WTC11 (cell line): ENCODE measurements around the gene SRPK3.

ENCODE experiments used
- CREM ChIP-seq: sonication (generic); formaldehyde crosslinking; IDR thresholded peaks from 2 replicates; pipeline ENCODE4 v1.8.1; 2022; ENCODE audit warnings: mild to moderate bottlenecking, missing genetic modification reagents, moderate library complexity
- NFE2L1 ChIP-seq: sonication (generic); formaldehyde crosslinking; IDR thresholded peaks from 2 replicates; pipeline ENCODE4 v1.8.1; 2023; ENCODE audit warnings: missing genetic modification reagents
- NR2C2 ChIP-seq: sonication (generic); formaldehyde crosslinking; IDR thresholded peaks from 2 replicates; pipeline ENCODE4 v1.8.0; 2022; ENCODE audit warnings: mild to moderate bottlenecking, missing genetic modification reagents
- SMAD3 ChIP-seq: sonication (generic); formaldehyde crosslinking; IDR thresholded peaks from 2 replicates; pipeline ENCODE4 v1.8.0; 2022; ENCODE audit warnings: missing genetic modification reagents, mild to moderate bottlenecking, borderline replicate concordance
- SMAD4 ChIP-seq: sonication (generic); formaldehyde crosslinking; IDR thresholded peaks from 2 replicates; pipeline ENCODE4 v1.8.0; 2022; ENCODE audit warnings: mild to moderate bottlenecking, missing genetic modification reagents
- ZNF232 ChIP-seq: sonication (generic); formaldehyde crosslinking; IDR thresholded peaks from 2 replicates; pipeline ENCODE4 v1.8.0; 2022; ENCODE audit warnings: mild to moderate bottlenecking, missing genetic modification reagents
- TF ChIP-seq, protein P1 (sequence below): sonication (generic); formaldehyde crosslinking; IDR thresholded peaks from 2 replicates; pipeline ENCODE4 v1.8.0; 2022; ENCODE audit warnings: mild to moderate bottlenecking, missing genetic modification reagents
- TF ChIP-seq, protein P2 (sequence below): sonication (generic); formaldehyde crosslinking; IDR thresholded peaks from 2 replicates; pipeline ENCODE4 v1.8.1; 2023; ENCODE audit warnings: mild to moderate bottlenecking, missing genetic modification reagents, moderate library complexity
- TF ChIP-seq, protein P3 (sequence below): sonication (generic); formaldehyde crosslinking; IDR thresholded peaks from 2 replicates; pipeline ENCODE4 v1.8.1; 2023; ENCODE audit warnings: mild to moderate bottlenecking, missing genetic modification reagents
- TF ChIP-seq, protein P4 (sequence below): fragments of 200-600 bp; IDR thresholded peaks from 2 replicates; pipeline ENCODE4 v1.8.0; 2022; ENCODE audit warnings: antibody characterized with exemption
- TF ChIP-seq, protein P5 (sequence below): sonication (generic); formaldehyde crosslinking; IDR thresholded peaks from 2 replicates; pipeline ENCODE4 v1.8.1; 2022; ENCODE audit warnings: missing genetic modification reagents, borderline replicate concordance
- TF ChIP-seq, protein P6 (sequence below): sonication (generic); formaldehyde crosslinking; conservative IDR thresholded peaks from 2 replicates; pipeline ENCODE4 v1.8.1; 2022; ENCODE audit warnings: mild to moderate bottlenecking, missing genetic modification reagents

DNA sequence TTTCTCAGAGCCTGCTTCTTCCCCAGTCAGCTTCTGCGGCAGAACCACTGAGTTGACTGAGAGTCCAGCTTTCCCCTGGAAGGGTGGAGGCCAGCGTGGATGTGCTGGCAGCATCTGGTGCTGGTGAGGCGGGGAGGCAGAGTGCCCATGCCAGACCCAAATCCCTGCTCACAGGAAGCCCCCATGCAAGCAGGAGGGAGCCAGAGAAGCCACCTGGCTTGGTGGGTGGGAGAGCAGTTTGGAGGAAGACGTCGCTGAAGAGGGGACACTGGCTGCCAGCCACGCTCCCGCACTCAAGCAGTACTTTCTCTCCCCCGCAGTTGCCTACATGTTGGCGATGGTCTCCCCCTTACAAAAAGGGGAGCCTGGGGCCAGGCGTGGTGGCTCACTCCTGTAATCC lies 43.5 kb downstream of the SRPK3 start:
- TF ChIP-seq, protein P1, sequence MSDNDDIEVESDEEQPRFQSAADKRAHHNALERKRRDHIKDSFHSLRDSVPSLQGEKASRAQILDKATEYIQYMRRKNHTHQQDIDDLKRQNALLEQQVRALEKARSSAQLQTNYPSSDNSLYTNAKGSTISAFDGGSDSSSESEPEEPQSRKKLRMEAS (CRISPR knock-in tag) = no peak
- TF ChIP-seq, protein P2, sequence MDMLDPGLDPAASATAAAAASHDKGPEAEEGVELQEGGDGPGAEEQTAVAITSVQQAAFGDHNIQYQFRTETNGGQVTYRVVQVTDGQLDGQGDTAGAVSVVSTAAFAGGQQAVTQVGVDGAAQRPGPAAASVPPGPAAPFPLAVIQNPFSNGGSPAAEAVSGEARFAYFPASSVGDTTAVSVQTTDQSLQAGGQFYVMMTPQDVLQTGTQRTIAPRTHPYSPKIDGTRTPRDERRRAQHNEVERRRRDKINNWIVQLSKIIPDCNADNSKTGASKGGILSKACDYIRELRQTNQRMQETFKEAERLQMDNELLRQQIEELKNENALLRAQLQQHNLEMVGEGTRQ (CRISPR knock-in tag) = no peak
- no peak for TF ChIP-seq SMAD3 (CRISPR knock-in tag)
- TF ChIP-seq, protein P3, sequence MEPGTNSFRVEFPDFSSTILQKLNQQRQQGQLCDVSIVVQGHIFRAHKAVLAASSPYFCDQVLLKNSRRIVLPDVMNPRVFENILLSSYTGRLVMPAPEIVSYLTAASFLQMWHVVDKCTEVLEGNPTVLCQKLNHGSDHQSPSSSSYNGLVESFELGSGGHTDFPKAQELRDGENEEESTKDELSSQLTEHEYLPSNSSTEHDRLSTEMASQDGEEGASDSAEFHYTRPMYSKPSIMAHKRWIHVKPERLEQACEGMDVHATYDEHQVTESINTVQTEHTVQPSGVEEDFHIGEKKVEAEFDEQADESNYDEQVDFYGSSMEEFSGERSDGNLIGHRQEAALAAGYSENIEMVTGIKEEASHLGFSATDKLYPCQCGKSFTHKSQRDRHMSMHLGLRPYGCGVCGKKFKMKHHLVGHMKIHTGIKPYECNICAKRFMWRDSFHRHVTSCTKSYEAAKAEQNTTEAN = no peak
- TF ChIP-seq, protein P4, sequence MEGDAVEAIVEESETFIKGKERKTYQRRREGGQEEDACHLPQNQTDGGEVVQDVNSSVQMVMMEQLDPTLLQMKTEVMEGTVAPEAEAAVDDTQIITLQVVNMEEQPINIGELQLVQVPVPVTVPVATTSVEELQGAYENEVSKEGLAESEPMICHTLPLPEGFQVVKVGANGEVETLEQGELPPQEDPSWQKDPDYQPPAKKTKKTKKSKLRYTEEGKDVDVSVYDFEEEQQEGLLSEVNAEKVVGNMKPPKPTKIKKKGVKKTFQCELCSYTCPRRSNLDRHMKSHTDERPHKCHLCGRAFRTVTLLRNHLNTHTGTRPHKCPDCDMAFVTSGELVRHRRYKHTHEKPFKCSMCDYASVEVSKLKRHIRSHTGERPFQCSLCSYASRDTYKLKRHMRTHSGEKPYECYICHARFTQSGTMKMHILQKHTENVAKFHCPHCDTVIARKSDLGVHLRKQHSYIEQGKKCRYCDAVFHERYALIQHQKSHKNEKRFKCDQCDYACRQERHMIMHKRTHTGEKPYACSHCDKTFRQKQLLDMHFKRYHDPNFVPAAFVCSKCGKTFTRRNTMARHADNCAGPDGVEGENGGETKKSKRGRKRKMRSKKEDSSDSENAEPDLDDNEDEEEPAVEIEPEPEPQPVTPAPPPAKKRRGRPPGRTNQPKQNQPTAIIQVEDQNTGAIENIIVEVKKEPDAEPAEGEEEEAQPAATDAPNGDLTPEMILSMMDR = no peak
- no peak for TF ChIP-seq CREM (CRISPR knock-in tag)
- TF ChIP-seq NFE2L1 = no peak
- TF ChIP-seq, protein P5, sequence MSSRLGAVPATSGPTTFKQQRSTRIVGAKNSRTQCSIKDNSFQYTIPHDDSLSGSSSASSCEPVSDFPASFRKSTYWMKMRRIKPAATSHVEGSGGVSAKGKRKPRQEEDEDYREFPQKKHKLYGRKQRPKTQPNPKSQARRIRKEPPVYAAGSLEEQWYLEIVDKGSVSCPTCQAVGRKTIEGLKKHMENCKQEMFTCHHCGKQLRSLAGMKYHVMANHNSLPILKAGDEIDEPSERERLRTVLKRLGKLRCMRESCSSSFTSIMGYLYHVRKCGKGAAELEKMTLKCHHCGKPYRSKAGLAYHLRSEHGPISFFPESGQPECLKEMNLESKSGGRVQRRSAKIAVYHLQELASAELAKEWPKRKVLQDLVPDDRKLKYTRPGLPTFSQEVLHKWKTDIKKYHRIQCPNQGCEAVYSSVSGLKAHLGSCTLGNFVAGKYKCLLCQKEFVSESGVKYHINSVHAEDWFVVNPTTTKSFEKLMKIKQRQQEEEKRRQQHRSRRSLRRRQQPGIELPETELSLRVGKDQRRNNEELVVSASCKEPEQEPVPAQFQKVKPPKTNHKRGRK = no peak
- TF ChIP-seq NR2C2 = no peak
- TF ChIP-seq ZNF232 (CRISPR knock-in tag) = no peak
- no peak for TF ChIP-seq SMAD4 (CRISPR knock-in tag)
- TF ChIP-seq, protein P6, sequence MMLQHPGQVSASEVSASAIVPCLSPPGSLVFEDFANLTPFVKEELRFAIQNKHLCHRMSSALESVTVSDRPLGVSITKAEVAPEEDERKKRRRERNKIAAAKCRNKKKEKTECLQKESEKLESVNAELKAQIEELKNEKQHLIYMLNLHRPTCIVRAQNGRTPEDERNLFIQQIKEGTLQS = no peak
